Ishikawa (cell line): ENCODE measurements around the gene MEF2C.

Experiments used
- CEBPB ChIP-seq: IDR thresholded peaks from 2 replicates; pipeline ENCODE4 v1.6.1; 2012
- CREB1 ChIP-seq: IDR thresholded peaks from 2 replicates; pipeline ENCODE4 v1.6.1; 2012; ENCODE audit warnings: low read depth
- EGR1 ChIP-seq: IDR thresholded peaks from 2 replicates; pipeline ENCODE4 v1.6.1; 2012
- EP300 ChIP-seq: IDR thresholded peaks from 2 replicates; pipeline ENCODE4 v1.6.1; 2012; ENCODE audit warnings: borderline replicate concordance
- FOXM1 ChIP-seq: IDR thresholded peaks from 2 replicates; pipeline ENCODE4 v1.6.1; 2012; ENCODE audit warnings: low read depth, borderline replicate concordance
- MAX ChIP-seq: IDR thresholded peaks from 2 replicates; pipeline ENCODE4 v1.6.1; 2012
- NFIC ChIP-seq: IDR thresholded peaks from 2 replicates; pipeline ENCODE4 v1.6.1; 2012
- RAD21 ChIP-seq: IDR thresholded peaks from 2 replicates; pipeline ENCODE4 v1.6.1; 2012; ENCODE audit warnings: low read depth
- REST ChIP-seq: IDR thresholded peaks from 2 replicates; pipeline ENCODE4 v1.6.1; 2012; ENCODE audit warnings: low read depth, mild to moderate bottlenecking
- TAF1 ChIP-seq: IDR thresholded peaks from 2 replicates; pipeline ENCODE4 v1.6.1; 2012; ENCODE audit warnings: low read depth, mild to moderate bottlenecking
- TCF12 ChIP-seq: IDR thresholded peaks from 2 replicates; pipeline ENCODE4 v1.6.1; 2012; ENCODE audit warnings: low read depth
- TEAD4 ChIP-seq: IDR thresholded peaks from 2 replicates; pipeline ENCODE4 v1.6.1; 2012
- USF1 ChIP-seq: IDR thresholded peaks from 2 replicates; pipeline ENCODE4 v1.6.1; 2012
- YY1 ChIP-seq: IDR thresholded peaks from 2 replicates; pipeline ENCODE4 v1.6.1; 2012; ENCODE audit warnings: low read depth
- ZBTB7A ChIP-seq: IDR thresholded peaks from 2 replicates; pipeline ENCODE4 v1.6.1; 2012; ENCODE audit warnings: low read depth

MEF2C gene

GRCh38 chr5:88707216-88707965 lies 175.6 kb downstream of the MEF2C start:
- TF ChIP-seq REST (no peak), FOXM1 (no peak), YY1 (no peak), CREB1 (no peak), EGR1 (no peak), TEAD4 (no peak), TAF1 (no peak), USF1 (no peak), NFIC (no peak), MAX (no peak), EP300 (no peak), TCF12 (no peak), CEBPB (no peak), RAD21 (no peak), ZBTB7A (no peak)

- TF ChIP-seq NFIC (no peak), FOXM1 (no peak), RAD21 (no peak), TCF12 (no peak), CEBPB (no peak), EGR1 (no peak), EP300 (no peak), ZBTB7A (no peak), TAF1 (no peak), CREB1 (no peak), MAX (no peak), YY1 (no peak), USF1 (no peak), REST (no peak), TEAD4 (no peak)
Measured at GRCh38 chr5:88702332-88702731, 180.7 kb downstream of the MEF2C start.

- TF ChIP-seq EGR1 (no peak), TEAD4 (no peak), EP300 (no peak), TCF12 (no peak), CEBPB (no peak), FOXM1 (no peak), TAF1 (no peak), CREB1 (no peak), USF1 (no peak), REST (no peak)
Measured at GRCh38 chr5:88700121-88700520, 182.9 kb downstream of the MEF2C start.

- TF ChIP-seq TAF1 (no peak), YY1 (no peak), USF1 (no peak), CEBPB (no peak), RAD21 (no peak), EP300 (no peak), EGR1 (no peak), FOXM1 (no peak), TCF12 (no peak), NFIC (no peak), TEAD4 (no peak), CREB1 (no peak), MAX (no peak), ZBTB7A (no peak), REST (no peak)
Measured at GRCh38 chr5:88698290-88698689, 184.7 kb downstream of the MEF2C start.
